Breast epithelium (tissue), 3 donors: ENCODE measurements around the gene OPCML.

ENCODE experiments used
- POLR2A ChIP-seq: fragments of 450-650 bp; IDR thresholded peaks from one replicate; pipeline ENCODE4 v1.6.1; 2016; ENCODE audit warnings: antibody characterized with exemption, mild to moderate bottlenecking, moderate library complexity
- POLR2AphosphoS5 ChIP-seq, 3 donors: sonication (generic); formaldehyde crosslinking; IDR thresholded peaks; one replicate each; pipeline ENCODE4 v1.6.1; 2017; ENCODE audit warnings: antibody characterized with exemption in 3 of 3
- TF ChIP-seq, protein P1 (sequence below), 3 donors: fragments of 450-650 bp; IDR thresholded peaks; one replicate each; pipeline ENCODE4 v1.5.1; 2016 to 2017; ENCODE audit warnings: antibody characterized with exemption in 3 of 3, mild to moderate bottlenecking in 3 of 3, moderate library complexity in 3 of 3

DNA sequence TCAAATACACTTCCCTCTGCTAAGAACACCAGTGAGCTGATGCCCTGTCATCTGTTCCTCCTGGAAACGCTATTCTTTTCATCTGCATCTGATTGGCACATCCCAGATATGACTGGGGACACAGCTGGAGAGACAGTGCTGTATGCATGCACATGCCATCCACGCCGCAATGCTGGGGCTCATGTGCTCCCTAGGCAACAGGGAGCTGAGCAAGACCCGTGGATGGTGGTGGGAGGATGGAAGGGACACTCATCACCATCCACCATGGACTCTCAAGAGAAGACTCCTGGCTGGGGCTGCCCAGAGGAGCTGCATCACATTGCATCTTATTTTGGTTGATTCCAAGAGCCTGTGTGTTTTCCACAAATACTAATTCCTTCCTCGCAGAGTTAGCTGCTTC, 534.9 kb downstream of the OPCML start:
- TF ChIP-seq, protein P1, sequence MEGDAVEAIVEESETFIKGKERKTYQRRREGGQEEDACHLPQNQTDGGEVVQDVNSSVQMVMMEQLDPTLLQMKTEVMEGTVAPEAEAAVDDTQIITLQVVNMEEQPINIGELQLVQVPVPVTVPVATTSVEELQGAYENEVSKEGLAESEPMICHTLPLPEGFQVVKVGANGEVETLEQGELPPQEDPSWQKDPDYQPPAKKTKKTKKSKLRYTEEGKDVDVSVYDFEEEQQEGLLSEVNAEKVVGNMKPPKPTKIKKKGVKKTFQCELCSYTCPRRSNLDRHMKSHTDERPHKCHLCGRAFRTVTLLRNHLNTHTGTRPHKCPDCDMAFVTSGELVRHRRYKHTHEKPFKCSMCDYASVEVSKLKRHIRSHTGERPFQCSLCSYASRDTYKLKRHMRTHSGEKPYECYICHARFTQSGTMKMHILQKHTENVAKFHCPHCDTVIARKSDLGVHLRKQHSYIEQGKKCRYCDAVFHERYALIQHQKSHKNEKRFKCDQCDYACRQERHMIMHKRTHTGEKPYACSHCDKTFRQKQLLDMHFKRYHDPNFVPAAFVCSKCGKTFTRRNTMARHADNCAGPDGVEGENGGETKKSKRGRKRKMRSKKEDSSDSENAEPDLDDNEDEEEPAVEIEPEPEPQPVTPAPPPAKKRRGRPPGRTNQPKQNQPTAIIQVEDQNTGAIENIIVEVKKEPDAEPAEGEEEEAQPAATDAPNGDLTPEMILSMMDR (IDR thresholded peaks at IDR 0.05): no peak
- TF ChIP-seq POLR2A (no peak), POLR2AphosphoS5 (IDR thresholded peaks at IDR 0.05) (no peak)
